Superior temporal gyrus (tissue), 1 donor: Measurements from ENCODE around the gene DSN1.
"Not testable (repeated sequence)": the region's sequence is repeated elsewhere in the genome, so short reads cannot be mapped to it uniquely, and the experiment has no call there.

Experiments
- DNase-seq: peaks from one replicate; pipeline ENCODE4 v3.0.0-alpha.2; 2016; ENCODE audit errors: extremely low spot score

Gene DSN1

GRCh38 chr20:36773597-36774390 lies at the start of gene DSN1:
DSN1 (minus strand) TSS chr20:36773763; CDS start chr20:36771458, 2,305 bp downstream.
- DNase-seq, result peak; percentile 95

- DNase-seq, result peak; percentile 28
Observed at GRCh38 chr20:36823121-36823520, 49.6 kb upstream of the DSN1 start.

- peak; percentile 59 for DNase-seq
Observed at GRCh38 chr20:36821964-36822437, 48.4 kb upstream of the DSN1 start.

GRCh38 chr20:36820928-36821327 lies 47.4 kb upstream of the DSN1 start:
- DNase-seq, result no peak

- DNase-seq, result no peak
Observed at GRCh38 chr20:36820073-36820472, 46.5 kb upstream of the DSN1 start.

- DNase-seq, result no peak
Observed at GRCh38 chr20:36819659-36820058, 46.1 kb upstream of the DSN1 start.

- DNase-seq, result no peak
Observed at GRCh38 chr20:36818861-36819260, 45.3 kb upstream of the DSN1 start.

- no peak for DNase-seq
Observed at GRCh38 chr20:36818185-36818584, 44.6 kb upstream of the DSN1 start.

GRCh38 chr20:36817496-36817895 lies 43.9 kb upstream of the DSN1 start:
- no peak for DNase-seq

GRCh38 chr20:36815454-36816091 lies 42.0 kb upstream of the DSN1 start:
- no peak for DNase-seq

GRCh38 chr20:36812594-36813463 lies 39.3 kb upstream of the DSN1 start:
- no peak for DNase-seq

GRCh38 chr20:36808317-36809257 lies 35.0 kb upstream of the DSN1 start:
- no peak for DNase-seq

GRCh38 chr20:36806049-36806448 lies 32.5 kb upstream of the DSN1 start:
- no peak for DNase-seq

- DNase-seq, result no peak
Observed at GRCh38 chr20:36805396-36805795, 31.8 kb upstream of the DSN1 start.

- no peak for DNase-seq
Observed at GRCh38 chr20:36804425-36804824, 30.9 kb upstream of the DSN1 start.

GRCh38 chr20:36802326-36803222 lies 29.0 kb upstream of the DSN1 start:
- no peak for DNase-seq

GRCh38 chr20:36800410-36800809 lies 26.8 kb upstream of the DSN1 start:
- DNase-seq, result no peak

- not testable (repeated sequence) for DNase-seq
Observed at GRCh38 chr20:36799313-36799712, 25.8 kb upstream of the DSN1 start.

- no peak for DNase-seq
Observed at GRCh38 chr20:36796875-36797274, 23.3 kb upstream of the DSN1 start.

GRCh38 chr20:36796117-36796516 lies 22.6 kb upstream of the DSN1 start:
- no peak for DNase-seq
